Stimulated activated CD4-positive, alpha-beta T cell treated with anti-CD3 and anti-CD28 coated beads, Interleukin-12 subunit alpha, Interleukin-12 subunit beta, amount 100 ng/mL, for 4 hours (primary cell): ENCODE measurements around the gene SMIM41.

Experiments used
- DNase-seq: peaks from one replicate; pipeline ENCODE4 v3.0.0-alpha.2; 2020

Gene SMIM41

DNA sequence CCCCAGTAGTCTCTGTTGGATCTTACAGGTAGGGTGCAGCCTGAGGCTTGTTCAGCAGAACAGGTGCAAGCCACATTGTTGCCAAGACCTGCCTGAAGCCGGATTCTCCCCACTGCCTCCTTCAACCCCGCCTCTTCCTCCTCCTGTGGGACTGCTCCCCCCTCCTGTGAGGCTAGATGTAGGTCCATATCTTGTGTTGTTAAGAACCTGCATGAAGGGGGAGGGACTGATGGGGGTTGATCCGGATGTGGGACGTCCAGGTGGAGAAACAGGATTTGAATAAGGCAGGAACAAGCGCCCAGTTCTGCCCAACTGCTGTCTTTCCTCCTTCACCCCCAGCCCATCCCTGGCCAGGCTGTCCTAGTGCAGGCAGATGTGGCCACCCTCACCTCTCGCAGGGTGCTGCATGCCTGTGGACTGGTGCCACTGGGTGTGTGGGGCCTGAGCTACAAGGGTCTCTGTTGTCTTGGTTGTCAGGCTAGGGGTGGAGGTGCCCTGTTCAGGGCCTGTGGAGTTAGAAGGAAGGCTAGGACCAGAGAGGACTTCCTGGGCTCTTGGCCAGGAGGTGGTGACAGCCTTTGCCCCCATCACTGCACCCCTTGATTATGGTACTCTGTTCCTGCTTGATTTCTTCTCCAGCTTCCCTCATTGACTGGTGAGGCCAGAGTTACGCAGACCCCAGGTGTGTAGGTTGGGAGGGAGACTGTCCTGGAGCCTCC is 26.9 kb upstream of the SMIM41 start:
- no peak for DNase-seq

DNA sequence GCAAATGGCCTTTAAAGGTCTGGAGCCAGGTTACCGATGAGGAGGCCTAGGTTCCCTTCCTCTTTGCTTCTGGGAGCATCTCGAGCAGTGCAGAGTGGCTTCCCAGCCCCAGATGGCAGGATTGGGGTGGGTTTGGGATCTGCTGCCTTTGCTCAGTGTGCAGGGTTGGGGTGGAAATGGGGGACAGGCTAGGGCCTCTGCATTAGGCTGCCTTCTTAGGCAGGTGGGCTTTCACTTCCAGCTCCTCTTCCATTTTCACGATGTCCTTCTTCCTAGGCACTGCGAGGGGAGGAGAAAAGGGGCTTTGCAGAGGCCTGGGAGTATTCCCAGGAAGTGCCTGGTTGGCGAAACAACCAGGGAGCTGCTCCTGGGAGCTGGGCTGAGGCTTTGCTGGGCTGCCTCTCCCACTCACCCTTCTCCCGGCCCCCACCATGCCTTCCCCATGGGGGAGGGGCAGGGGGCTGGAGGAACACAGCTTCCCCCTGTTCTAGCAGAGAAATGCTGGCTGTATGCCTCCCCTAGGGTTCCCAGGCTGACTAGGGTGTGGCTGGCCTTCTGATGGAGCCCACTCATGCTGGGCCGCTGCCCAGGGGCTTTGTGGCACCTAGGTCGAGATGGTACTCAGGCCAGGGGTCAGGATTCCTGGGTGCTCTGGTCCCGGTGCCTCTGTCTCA is 25.8 kb upstream of the SMIM41 start:
- DNase-seq = no peak

DNA sequence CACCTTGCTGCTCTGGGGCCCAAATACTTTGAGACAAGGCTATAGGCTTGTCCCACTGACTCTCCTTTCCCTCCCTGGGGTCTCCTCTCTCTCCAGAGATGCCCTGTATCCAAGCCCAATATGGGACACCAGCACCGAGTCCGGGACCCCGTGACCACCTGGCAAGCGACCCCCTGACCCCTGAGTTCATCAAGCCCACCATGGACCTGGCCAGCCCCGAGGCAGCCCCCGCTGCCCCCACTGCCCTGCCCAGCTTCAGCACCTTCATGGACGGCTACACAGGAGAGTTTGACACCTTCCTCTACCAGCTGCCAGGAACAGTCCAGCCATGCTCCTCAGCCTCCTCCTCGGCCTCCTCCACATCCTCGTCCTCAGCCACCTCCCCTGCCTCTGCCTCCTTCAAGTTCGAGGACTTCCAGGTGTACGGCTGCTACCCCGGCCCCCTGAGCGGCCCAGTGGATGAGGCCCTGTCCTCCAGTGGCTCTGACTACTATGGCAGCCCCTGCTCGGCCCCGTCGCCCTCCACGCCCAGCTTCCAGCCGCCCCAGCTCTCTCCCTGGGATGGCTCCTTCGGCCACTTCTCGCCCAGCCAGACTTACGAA is 25.2 kb upstream of the SMIM41 start:
- DNase-seq = no peak

- DNase-seq = no peak
These were observed 24.4 kb upstream of the SMIM41 start for GRCh38 chr12:52054833-52055730.

DNA sequence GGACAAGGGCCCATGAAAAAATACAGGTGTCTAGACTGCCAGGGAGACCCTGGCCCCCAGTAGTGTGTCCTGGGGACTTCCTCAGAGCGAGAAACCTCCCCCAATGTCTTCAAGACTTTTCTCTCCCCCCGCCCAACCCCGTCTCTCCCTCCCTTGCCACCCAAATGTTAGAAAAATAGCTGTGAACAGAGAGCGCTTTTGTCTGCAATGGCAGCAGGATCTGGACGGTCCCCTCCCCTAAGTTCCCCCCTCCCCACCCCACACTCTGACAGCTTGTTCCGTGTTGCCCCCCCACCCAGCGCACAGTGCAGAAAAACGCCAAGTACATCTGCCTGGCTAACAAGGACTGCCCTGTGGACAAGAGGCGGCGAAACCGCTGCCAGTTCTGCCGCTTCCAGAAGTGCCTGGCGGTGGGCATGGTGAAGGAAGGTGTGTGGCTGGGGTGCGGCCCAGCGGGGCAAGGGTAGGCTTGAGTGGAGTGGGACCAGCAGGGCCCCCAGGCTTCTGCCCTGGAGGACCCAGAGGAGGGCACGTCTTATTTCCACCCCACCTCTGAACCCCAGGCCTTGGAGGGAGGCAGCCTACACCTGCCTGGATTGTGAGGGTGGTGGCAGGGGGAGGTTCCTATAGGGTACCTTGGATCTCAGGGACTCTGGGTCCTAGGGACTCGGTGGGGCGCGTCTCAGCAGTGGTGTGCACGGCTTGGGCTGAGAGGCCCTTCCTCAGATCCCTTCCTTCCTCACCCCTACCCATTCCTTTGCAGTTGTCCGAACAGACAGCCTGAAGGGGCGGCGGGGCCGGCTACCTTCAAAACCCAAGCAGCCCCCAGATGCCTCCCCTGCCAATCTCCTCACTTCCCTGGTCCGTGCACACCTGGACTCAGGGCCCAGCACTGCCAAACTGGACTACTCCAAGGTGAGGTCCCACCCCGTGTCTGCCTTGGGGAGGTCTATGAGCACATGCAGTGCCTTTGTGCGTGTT is 23.5 kb upstream of the SMIM41 start:
- DNase-seq = no peak

- DNase-seq = no peak
These were observed 22.5 kb upstream of the SMIM41 start for GRCh38 chr12:52056801-52057637.

DNA sequence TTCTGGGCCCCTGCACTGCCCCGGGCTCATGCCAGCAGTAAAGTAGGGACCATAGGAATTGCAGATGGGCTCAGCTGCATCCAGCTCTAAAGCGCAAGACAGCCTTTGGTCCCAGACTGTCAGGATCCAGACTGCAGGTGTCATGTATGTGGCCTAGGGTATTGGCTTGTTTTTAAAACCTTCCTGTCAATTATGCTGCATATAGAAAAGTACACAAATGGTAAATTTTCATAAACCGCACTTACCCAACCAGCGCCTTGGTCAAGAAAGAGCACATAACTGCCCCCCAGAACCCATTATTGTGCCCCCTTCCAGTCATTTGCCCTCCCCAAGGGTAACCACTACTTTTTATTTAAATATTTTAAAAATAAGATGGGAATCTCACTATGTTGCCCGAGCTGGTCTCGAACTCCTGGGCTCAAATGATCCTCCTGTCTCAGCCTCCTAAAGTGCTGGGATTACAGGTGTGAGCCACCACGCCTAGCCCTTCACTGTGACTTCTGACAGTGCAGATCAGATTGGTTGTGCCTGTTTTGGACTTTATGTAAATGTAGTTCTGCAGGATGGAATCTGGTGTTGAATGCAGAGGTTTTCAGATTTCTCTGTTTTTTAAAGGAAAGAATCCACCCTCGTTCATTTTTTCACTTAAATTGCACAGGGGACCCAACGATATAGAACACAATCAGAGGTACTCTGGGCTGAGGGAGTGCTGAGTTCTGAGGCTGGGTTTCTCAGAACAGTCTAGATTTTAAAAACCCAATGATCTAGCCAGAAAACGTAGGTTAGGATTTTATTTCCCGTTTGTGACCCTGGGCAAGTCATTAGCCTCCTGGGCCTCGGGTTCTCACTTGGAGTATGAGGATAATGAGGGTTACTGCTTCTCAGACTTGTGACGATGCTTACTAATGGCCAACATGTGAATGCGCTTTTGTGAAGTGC is 21.6 kb upstream of the SMIM41 start:
- DNase-seq = no peak

DNA sequence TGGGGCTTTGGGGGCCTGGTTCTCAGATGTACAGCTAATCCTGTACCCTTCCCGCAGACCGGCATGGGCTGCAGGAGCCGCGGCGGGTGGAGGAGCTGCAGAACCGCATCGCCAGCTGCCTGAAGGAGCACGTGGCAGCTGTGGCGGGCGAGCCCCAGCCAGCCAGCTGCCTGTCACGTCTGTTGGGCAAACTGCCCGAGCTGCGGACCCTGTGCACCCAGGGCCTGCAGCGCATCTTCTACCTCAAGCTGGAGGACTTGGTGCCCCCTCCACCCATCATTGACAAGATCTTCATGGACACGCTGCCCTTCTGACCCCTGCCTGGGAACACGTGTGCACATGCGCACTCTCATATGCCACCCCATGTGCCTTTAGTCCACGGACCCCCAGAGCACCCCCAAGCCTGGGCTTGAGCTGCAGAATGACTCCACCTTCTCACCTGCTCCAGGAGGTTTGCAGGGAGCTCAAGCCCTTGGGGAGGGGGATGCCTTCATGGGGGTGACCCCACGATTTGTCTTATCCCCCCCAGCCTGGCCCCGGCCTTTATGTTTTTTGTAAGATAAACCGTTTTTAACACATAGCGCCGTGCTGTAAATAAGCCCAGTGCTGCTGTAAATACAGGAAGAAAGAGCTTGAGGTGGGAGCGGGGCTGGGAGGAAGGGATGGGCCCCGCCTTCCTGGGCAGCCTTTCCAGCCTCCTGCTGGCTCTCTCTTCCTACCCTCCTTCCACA is 20.7 kb upstream of the SMIM41 start:
- DNase-seq = no peak

- DNase-seq = no peak
These were observed 19.7 kb upstream of the SMIM41 start for GRCh38 chr12:52059582-52060497.

DNA sequence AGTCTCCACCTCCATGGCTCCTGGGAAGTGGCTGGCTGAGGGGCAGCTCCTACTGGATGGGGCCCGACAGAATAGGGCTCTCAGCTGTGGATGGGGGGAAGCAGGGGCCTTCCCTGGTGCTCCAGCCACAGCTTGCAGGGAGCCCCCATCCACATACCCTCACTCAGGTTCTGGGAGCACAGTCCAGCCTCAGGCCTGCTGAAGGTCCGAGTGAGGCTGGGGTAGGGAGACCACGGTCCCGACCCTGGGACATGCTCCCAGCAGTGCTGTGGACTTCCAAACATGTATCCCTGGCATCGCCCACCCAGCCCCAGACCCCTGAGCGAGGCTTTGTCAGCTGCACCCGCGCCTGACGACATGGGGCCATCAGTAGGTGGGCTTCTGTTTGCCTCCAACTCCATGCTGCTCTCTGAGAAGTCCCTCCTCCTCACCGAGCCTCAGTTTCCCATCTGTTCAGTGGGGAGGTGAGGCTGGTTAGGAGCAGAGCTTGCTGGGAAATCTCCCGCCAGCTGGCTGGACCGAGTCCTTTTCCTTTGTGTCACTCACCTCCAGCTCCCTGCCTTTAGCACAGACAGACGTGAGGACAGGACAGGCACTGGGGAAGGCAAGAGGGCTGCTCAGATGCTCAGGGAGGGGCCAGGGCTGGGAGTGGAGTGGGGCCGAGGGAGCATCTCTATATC is 18.9 kb upstream of the SMIM41 start:
- no peak for DNase-seq

DNA sequence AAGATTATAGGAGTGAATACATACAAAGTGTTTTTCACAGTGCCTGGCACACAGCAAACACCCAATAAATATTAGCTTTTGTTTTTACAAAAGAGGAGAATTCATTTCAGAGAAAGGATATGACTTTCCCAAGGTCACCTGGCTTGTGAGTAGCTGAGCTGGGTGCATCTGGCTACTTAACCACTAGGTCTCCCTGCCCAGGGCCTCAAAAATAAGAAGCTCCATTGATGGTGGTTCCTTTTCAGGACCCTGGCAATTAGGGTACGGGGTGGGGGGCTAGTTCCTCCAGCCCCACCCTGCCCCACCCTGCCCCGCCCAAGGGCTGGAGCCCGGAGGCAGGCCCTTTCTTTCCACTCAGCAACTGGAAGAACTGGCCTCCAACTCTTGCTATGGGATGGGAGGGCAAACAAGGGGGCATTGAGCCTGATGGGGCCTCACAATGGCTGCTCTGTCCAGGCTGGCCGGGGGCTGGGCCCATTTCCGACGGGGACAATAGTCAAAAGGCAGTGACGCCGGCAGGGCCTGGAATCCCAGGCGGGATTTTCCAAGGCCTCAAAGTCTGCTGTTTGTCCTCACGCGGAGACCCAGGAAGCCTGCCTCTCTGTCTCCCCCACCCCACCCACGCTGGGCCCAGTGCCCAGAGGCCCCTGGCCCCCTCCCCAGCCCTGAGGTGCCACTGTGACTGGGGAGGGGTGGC is 17.9 kb upstream of the SMIM41 start:
- no peak for DNase-seq

DNA sequence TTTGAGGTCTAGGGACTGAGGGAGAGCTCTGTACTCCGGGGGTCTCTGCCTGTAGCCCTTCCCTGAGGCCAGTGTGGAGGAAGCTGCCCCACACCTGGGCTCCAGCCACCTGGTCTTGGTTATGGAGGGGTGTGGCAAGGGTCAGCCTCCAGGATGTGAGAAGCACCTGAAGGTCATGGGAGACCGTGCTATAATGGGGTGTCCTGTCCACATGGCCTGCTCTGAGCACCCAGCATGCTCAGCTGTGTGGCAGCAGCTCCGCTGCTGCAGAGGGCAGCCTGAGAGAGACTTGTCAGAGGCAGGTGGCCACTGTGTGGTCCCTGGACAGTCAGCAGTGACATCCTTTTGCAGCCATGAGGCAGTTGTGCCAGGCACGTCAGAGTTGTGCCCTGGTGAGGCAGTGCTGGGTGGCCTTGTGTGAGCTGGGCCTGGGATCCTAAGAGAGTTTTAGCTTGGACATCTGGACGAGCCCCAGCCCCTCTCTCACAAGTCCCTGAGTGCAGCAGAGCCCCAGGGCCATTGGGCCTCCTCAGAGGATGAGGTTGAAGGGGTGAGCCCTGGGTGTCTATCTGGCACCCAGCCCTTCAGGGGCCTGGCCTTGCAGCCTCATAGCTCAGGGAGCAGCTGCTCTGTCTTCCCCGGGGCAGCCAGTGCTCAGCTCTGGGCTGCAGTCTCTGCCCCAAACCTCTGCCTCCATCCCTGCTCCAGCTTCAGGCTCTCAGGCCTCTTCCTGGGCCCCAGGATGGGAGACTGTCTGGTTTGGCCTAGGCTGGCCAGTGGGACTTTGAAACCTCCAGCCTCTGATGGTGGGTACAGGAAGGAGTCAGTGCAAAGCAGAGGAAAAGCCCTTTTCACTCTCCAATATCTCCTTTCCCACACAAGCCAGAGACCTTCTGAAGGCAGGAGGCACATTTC is 17.1 kb upstream of the SMIM41 start:
- DNase-seq = no peak

- no peak for DNase-seq
These were observed 16.2 kb upstream of the SMIM41 start for GRCh38 chr12:52063082-52063924.

- no peak for DNase-seq
These were observed 15.4 kb upstream of the SMIM41 start for GRCh38 chr12:52063981-52064649.
